HepG2 (cell line): ENCODE measurements around the gene COL4A2. TPM values are rescaled to one million over a fixed set of nuclear protein-coding genes. Genes with fewer than 3 reads are reported as not detected.

Experiments
- FOXP4 ChIP-seq: sonication (generic); formaldehyde crosslinking; IDR thresholded peaks from 2 replicates; pipeline ENCODE4 v1.4.0; 2020; ENCODE audit warnings: missing genetic modification reagents
- KAT7 ChIP-seq: IDR thresholded peaks from 2 replicates; pipeline ENCODE4 v1.6.1; 2018; ENCODE audit warnings: borderline replicate concordance, missing compliant biosample characterization
- KLF11 ChIP-seq: IDR thresholded peaks from 2 replicates; pipeline ENCODE4 v1.6.1; 2016; ENCODE audit warnings: missing compliant biosample characterization
- KLF16 ChIP-seq, 2 experiments: sonication (generic) in 1 of 2; formaldehyde crosslinking in 1 of 2; IDR thresholded peaks; 2 replicates each; pipeline versions ENCODE4 v1.6.1 to v1.8.0; 2016 to 2023; ENCODE audit warnings: missing genetic modification reagents in 2 of 2, missing compliant biosample characterization in 1 of 2
- MED8 ChIP-seq: sonication (generic); formaldehyde crosslinking; IDR thresholded peaks from 2 replicates; pipeline ENCODE4 v1.8.1; 2023; ENCODE audit warnings: mild to moderate bottlenecking, missing genetic modification reagents; ENCODE audit not compliant: insufficient replicate concordance
- MXD4 ChIP-seq: IDR thresholded peaks from 2 replicates; pipeline ENCODE4 v1.6.1; 2016; ENCODE audit warnings: mild to moderate bottlenecking, missing biosample characterization, missing genetic modification reagents
- TAF15 ChIP-seq: fragments of 200-400 bp; formaldehyde crosslinking; IDR thresholded peaks from one replicate; pipeline ENCODE4 v1.6.1; 2018; ENCODE audit warnings: mild to moderate bottlenecking, low read depth, low read length; ENCODE audit not compliant: poor library complexity, severe bottlenecking
- TOE1 ChIP-seq: sonication (generic); formaldehyde crosslinking; IDR thresholded peaks from 2 replicates; pipeline ENCODE4 v1.4.0; 2020; ENCODE audit warnings: mild to moderate bottlenecking, missing genetic modification reagents
- ZBTB10 ChIP-seq: sonication (generic); formaldehyde crosslinking; IDR thresholded peaks from 2 replicates; pipeline ENCODE4 v1.4.0; 2020; ENCODE audit warnings: missing genetic modification reagents, borderline replicate concordance
- ZBTB7A ChIP-seq: sonication (generic); formaldehyde crosslinking; IDR thresholded peaks from 2 replicates; pipeline ENCODE4 v1.8.0; 2022; ENCODE audit warnings: mild to moderate bottlenecking, missing genetic modification reagents
- ZNF207 ChIP-seq: fragments of 450-650 bp; IDR thresholded peaks from 2 replicates; pipeline ENCODE4 v1.6.1; 2016; ENCODE audit warnings: antibody characterized with exemption, borderline replicate concordance
- ZNF280D ChIP-seq: sonication (generic); formaldehyde crosslinking; IDR thresholded peaks from 2 replicates; pipeline ENCODE4 v1.5.1; 2020; ENCODE audit warnings: mild to moderate bottlenecking, missing genetic modification reagents
- polyA plus RNA-seq, 8 experiments: library from polyadenylated mRNA; depleted of rRNA in 3 of 8; stranded (reverse) in 7 of 8; unstranded in 1 of 8; fragments of >200 nt; fragmentation: Illumina TruSeq in 4 of 8; extraction: Trizol in 4 of 8; gene quantifications; 2 replicates each; pipeline versions ENCODE4 v1.2.1 to v1.2.3, GENCODE V29; 2011 to 2016; ENCODE audit warnings: low read depth in 4 of 8, missing spikeins in 1 of 8, mixed read lengths in 1 of 8; ENCODE audit not compliant: insufficient read depth in 1 of 8
- total RNA-seq, 5 experiments: library from RNA; depleted of rRNA; stranded (reverse); fragments of >200 nt; fragmentation: Illumina TruSeq; extraction: Trizol; gene quantifications; 2 replicates each; pipeline ENCODE4 v1.2.3, GENCODE V29; 2016; ENCODE audit warnings: low read depth in 1 of 5

Gene COL4A2
- total and polyA plus RNA-seq, 2 of the 13 experiments (the other 11 are each of a cell fraction or from before 2014, with no cell fraction given), result 0.22 to 1.9 TPM

- no peak for TF ChIP-seq TAF15
- TF ChIP-seq KLF16 (CRISPR knock-in tag; IDR thresholded peaks at IDR 0.05), result no peak
- no peak for TF ChIP-seq ZBTB7A (CRISPR knock-in tag)
- TF ChIP-seq ZNF207, result no peak
- no peak for TF ChIP-seq MXD4 (CRISPR knock-in tag)
- TF ChIP-seq KAT7 (CRISPR knock-in tag), result no peak
- TF ChIP-seq KLF11 (CRISPR knock-in tag), result no peak
- TF ChIP-seq TOE1 (CRISPR knock-in tag), result no peak
- TF ChIP-seq MED8 (CRISPR knock-in tag), result no peak
- no peak for TF ChIP-seq FOXP4 (CRISPR knock-in tag)
- TF ChIP-seq ZBTB10 (CRISPR knock-in tag), result no peak
- TF ChIP-seq ZNF280D (CRISPR knock-in tag), result no peak
These were observed 247.9 kb downstream of the COL4A2 start (continued) for GRCh38 chr13:110554946-110555345.
